Bronchial epithelial cell (primary cell): ENCODE results near the gene ABTB2. TPM values are rescaled to one million over a fixed set of nuclear protein-coding genes. Genes with fewer than 3 reads are reported as not detected.
"Not testable (repeated sequence)": the region's sequence is repeated elsewhere in the genome, so short reads cannot be mapped to it uniquely, and the experiment has no call there.

Experiments
- DNase-seq: peaks from one replicate; pipeline ENCODE4 v3.0.0-alpha.2; 2010; ENCODE audit warnings: low read depth
- FAIRE-seq: peaks from 2 replicates; lab custom pipeline; 2011; peaks lifted over from hg19 to GRCh38; lab: Jason Lieb, UNC
- H3K27me3 ChIP-seq: 2 replicates; pipeline ENCODE4 v1.5.1; 2011; ENCODE audit warnings: low read length; ENCODE audit not compliant: control insufficient read depth, insufficient read depth
- H3K36me3 ChIP-seq: 2 replicates; pipeline ENCODE4 v1.5.1; 2011; ENCODE audit warnings: low read length; ENCODE audit not compliant: control insufficient read depth, insufficient read depth
- H3K4me3 ChIP-seq: 2 replicates; pipeline ENCODE4 v1.5.1; 2011; ENCODE audit warnings: mild to moderate bottlenecking, low read depth, low read length, control low read depth
- CTCF ChIP-seq: IDR thresholded peaks from 2 replicates; pipeline ENCODE4 v1.5.1; 2011; ENCODE audit warnings: mild to moderate bottlenecking, moderate library complexity, low read length, control low read depth, inconsistent platforms; ENCODE audit not compliant: insufficient read depth, severe bottlenecking
- total RNA-seq: library from RNA; depleted of rRNA; stranded (reverse); fragments of >200 nt; gene quantifications from 2 replicates; pipeline ENCODE4 v1.2.1, GENCODE V29; 2014

ABTB2 gene
- total RNA-seq, 1 donor from 2014 or later: 0.53 TPM

DNA sequence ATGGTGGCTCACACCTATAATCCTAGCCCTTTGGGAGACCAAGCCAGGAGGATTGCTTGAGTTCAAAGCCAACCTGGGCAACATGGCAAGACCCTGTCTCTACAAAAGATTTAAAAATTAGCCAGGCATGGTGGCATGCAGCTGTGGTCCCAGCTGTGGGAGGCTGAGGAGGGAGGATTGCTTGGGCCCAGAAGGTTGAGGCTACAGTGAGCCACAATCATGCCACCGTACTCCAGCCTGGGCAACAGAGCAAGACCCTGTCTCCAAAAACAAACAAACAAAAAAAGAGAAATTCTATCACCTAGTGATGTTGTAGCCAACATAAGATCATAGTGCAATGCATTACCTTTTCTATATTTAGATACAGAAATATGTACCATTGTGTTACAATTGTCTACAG is 138.5 kb downstream of the ABTB2 start:
- DNase-seq (no peak), FAIRE-seq (no peak)
- no peak for TF ChIP-seq CTCF
- Histone ChIP-seq H3K36me3 (no peaks in the 10 kb centered on the region), H3K27me3 (no peaks in the 10 kb centered on the region), H3K4me3 (no peak overlapping the region)

DNA sequence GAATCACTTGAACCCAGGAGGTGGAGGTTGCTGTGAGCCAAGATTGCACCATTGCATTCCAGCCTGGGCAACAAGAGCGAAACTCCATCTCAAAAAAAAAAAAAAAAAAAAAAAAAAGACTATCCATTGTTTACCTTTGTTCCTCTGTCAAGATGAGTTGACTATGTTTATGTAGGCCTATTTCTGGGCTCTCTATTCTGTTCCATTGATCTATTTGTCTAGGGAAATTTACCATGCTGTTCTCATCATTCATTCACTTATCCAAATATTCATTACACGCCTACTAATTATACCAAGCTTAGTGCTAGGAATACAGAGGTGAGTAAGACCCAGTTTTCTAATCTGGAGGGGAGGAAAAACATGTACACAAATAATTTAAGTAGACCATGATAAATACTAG is 139.1 kb downstream of the ABTB2 start:
- not testable (repeated sequence) for DNase-seq, FAIRE-seq, H3K27me3 ChIP-seq

GRCh38 chr11:34218067-34218466 is 139.7 kb downstream of the ABTB2 start:
- FAIRE-seq: no peak
- no peaks in the 10 kb centered on the region for H3K36me3 ChIP-seq
- no peak for TF ChIP-seq CTCF

More for the DNA sequence above, 139.1 kb downstream of the ABTB2 start:
- H3K4me3 ChIP-seq, H3K36me3 ChIP-seq: not testable (repeated sequence)

DNA sequence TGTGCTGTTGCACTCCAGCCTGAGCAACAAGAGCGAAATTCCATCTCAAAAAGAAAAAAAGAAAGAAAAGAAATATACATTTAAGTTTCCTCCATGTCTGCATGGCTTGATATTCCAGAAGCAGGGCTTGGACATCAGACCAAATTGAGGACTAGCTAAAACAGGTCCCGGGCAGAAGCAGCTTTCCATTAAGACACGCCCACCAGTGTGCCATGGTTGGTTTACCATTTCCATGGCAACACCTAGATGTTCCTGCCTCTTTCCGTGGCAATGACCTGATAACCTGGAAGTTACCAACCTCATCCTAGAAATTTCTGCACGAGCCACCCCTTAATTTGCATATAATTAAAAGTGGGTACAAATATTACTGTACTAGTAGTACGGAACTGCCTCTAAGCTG is 141.1 kb downstream of the ABTB2 start:
- Histone ChIP-seq H3K4me3 (no peak overlapping the region), H3K36me3 (no peaks in the 10 kb centered on the region), H3K27me3 (no peaks in the 10 kb centered on the region)
- TF ChIP-seq CTCF: no peak
- no peak for DNase-seq
- no peak for FAIRE-seq

More at GRCh38 chr11:34218067-34218466, 139.7 kb downstream of the ABTB2 start:
- no peak for DNase-seq
- no peaks in the 10 kb centered on the region for H3K27me3 ChIP-seq
- no peak overlapping the region for H3K4me3 ChIP-seq

DNA sequence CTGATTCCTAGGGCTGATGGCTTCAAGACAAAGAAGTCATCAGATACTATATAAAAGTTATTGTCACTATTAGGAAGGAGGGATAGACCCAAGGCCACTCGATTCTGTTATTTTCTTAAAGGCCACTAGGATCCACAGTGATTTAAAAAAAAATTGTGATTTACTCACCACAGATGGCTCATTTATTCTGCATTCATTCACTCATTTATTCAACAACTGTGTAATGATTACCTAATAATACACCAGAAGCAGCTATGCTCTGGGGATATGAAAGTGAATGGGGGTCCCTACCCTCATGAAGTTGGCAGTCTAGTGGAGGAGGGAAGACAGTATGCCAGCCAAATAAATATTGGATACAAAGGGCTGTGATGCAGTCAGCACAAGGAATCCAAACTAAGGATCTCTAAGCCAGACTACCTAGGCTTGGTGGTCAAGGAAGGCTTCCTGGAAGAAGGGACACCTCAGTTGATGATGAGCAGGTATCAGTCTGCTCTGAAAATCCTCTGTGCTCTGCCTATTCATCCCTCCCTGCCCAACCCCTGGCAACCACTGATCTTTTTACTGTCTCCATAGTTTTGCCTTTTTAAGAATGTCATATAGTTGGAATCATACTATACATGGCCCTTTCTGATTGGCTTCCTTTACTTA is 141.9 kb downstream of the ABTB2 start:
- FAIRE-seq: no peak

More for the DNA sequence above, 141.9 kb downstream of the ABTB2 start:
- TF ChIP-seq CTCF: no peak
- H3K4me3 ChIP-seq: no peak overlapping the region
- H3K36me3 ChIP-seq: no peaks in the 10 kb centered on the region
- H3K27me3 ChIP-seq: no peaks in the 10 kb centered on the region
- DNase-seq: no peak
